Measurements from ENCODE around the gene ADGRF5. TPM values are rescaled to one million over a fixed set of nuclear protein-coding genes. Genes with fewer than 3 reads are reported as not detected.

ADGRF5 gene
- total RNA-seq, 1 donor = under 0.01 TPM

GRCh38 chr6:46953921-46954320 is 32.2 kb upstream of the ADGRF5 start:
- Histone ChIP-seq H3K9me3 (ENCODE audit: low read depth, low read length) (no peaks in the 10 kb centered on the region), H3K79me2 (ENCODE audit: insufficient read depth, low read length) (no peaks in the 10 kb centered on the region), H3K4me2 (ENCODE audit: insufficient read depth, low read length) (no peak overlapping the region), H3K36me3 (ENCODE audit: insufficient read depth, low read length) (no peaks in the 10 kb centered on the region), H4K20me1 (ENCODE audit: insufficient read depth, low read length) (no peaks in the 10 kb centered on the region), H3K4me1 (ENCODE audit: insufficient read depth, low read length) (no peaks in the 10 kb centered on the region), H3K4me3 (ENCODE audit: insufficient read depth, low read length) (no peak overlapping the region), H3K27ac (ENCODE audit: low read depth, low read length) (no peak overlapping the region), H3K27me3 (ENCODE audit: insufficient read depth, low read length) (no peaks in the 10 kb centered on the region), H2AFZ (ENCODE audit: low read length) (no peak overlapping the region)
- TF ChIP-seq CTCF (IDR thresholded peaks at IDR 0.05; ENCODE audit: extremely low read depth, low read depth, low read length) = no peak
- no peak for DNase-seq (ENCODE audit: insufficient read length, low spot score, missing footprints)

- no peaks in the 10 kb centered on the region for H3K27me3 ChIP-seq (ENCODE audit: insufficient read depth, low read length)
- DNase-seq (ENCODE audit: insufficient read length, low spot score, missing footprints) = no peak
- H3K4me2 ChIP-seq (ENCODE audit: insufficient read depth, low read length) = no peak overlapping the region
- no peak overlapping the region for H3K27ac ChIP-seq (ENCODE audit: low read depth, low read length)
- H3K36me3 ChIP-seq (ENCODE audit: insufficient read depth, low read length) = no peaks in the 10 kb centered on the region
- no peak overlapping the region for H3K4me3 ChIP-seq (ENCODE audit: insufficient read depth, low read length)
- no peaks in the 10 kb centered on the region for H3K4me1 ChIP-seq (ENCODE audit: insufficient read depth, low read length)
- no peaks in the 10 kb centered on the region for H3K9me3 ChIP-seq (ENCODE audit: low read depth, low read length)
- H3K79me2 ChIP-seq (ENCODE audit: insufficient read depth, low read length) = no peaks in the 10 kb centered on the region
- no peak overlapping the region for H2AFZ ChIP-seq (ENCODE audit: low read length)
- no peak for TF ChIP-seq CTCF (IDR thresholded peaks at IDR 0.05; ENCODE audit: extremely low read depth, low read depth, low read length)
- H4K20me1 ChIP-seq (ENCODE audit: insufficient read depth, low read length) = no peaks in the 10 kb centered on the region
Measured at GRCh38 chr6:46949632-46950280, 28.0 kb upstream of the ADGRF5 start.

GRCh38 chr6:46948699-46949098 is 27.0 kb upstream of the ADGRF5 start:
- Histone ChIP-seq H3K4me3 (ENCODE audit: insufficient read depth, low read length) (no peak overlapping the region), H2AFZ (ENCODE audit: low read length) (no peak overlapping the region)

GRCh38 chr6:46947497-46947896 is 25.8 kb upstream of the ADGRF5 start:
- no peak overlapping the region for H2AFZ ChIP-seq (ENCODE audit: low read length)
- no peaks in the 10 kb centered on the region for H3K79me2 ChIP-seq (ENCODE audit: insufficient read depth, low read length)
- H3K4me3 ChIP-seq (ENCODE audit: insufficient read depth, low read length) = no peak overlapping the region
- no peaks in the 10 kb centered on the region for H3K9me3 ChIP-seq (ENCODE audit: low read depth, low read length)
- no peak for TF ChIP-seq CTCF (IDR thresholded peaks at IDR 0.05; ENCODE audit: extremely low read depth, low read depth, low read length)
- no peak overlapping the region for H3K4me2 ChIP-seq (ENCODE audit: insufficient read depth, low read length)
- H3K27me3 ChIP-seq (ENCODE audit: insufficient read depth, low read length) = no peaks in the 10 kb centered on the region
- H4K20me1 ChIP-seq (ENCODE audit: insufficient read depth, low read length) = no peaks in the 10 kb centered on the region
- no peaks in the 10 kb centered on the region for H3K36me3 ChIP-seq (ENCODE audit: insufficient read depth, low read length)
- H3K27ac ChIP-seq (ENCODE audit: low read depth, low read length) = no peak overlapping the region
- no peaks in the 10 kb centered on the region for H3K4me1 ChIP-seq (ENCODE audit: insufficient read depth, low read length)
- no peak for DNase-seq (ENCODE audit: insufficient read length, low spot score, missing footprints)

More at GRCh38 chr6:46948699-46949098, 27.0 kb upstream of the ADGRF5 start:
- no peak overlapping the region for H3K27ac ChIP-seq (ENCODE audit: low read depth, low read length)
- no peak for DNase-seq (ENCODE audit: insufficient read length, low spot score, missing footprints)
- H3K36me3 ChIP-seq (ENCODE audit: insufficient read depth, low read length) = no peaks in the 10 kb centered on the region
- H3K27me3 ChIP-seq (ENCODE audit: insufficient read depth, low read length) = no peaks in the 10 kb centered on the region
- TF ChIP-seq CTCF (IDR thresholded peaks at IDR 0.05; ENCODE audit: extremely low read depth, low read depth, low read length) = no peak
- H3K79me2 ChIP-seq (ENCODE audit: insufficient read depth, low read length) = no peaks in the 10 kb centered on the region
- H3K4me2 ChIP-seq (ENCODE audit: insufficient read depth, low read length) = no peak overlapping the region
- no peaks in the 10 kb centered on the region for H3K9me3 ChIP-seq (ENCODE audit: low read depth, low read length)
- H4K20me1 ChIP-seq (ENCODE audit: insufficient read depth, low read length) = no peaks in the 10 kb centered on the region
- H3K4me1 ChIP-seq (ENCODE audit: insufficient read depth, low read length) = no peaks in the 10 kb centered on the region

All from osteoblast (primary cell).